HG02943 (cell line): Measurements from ENCODE around the gene CEP72.

ENCODE experiments used
- ATAC-seq: cut with Tn5 transposase; IDR thresholded peaks from one replicate; pipeline ENCODE4 v1.9.1; 2021; ENCODE audit warnings: mild to moderate bottlenecking, low read depth, moderate library complexity; ENCODE audit not compliant: unreplicated experiment

The CEP72 gene

DNA sequence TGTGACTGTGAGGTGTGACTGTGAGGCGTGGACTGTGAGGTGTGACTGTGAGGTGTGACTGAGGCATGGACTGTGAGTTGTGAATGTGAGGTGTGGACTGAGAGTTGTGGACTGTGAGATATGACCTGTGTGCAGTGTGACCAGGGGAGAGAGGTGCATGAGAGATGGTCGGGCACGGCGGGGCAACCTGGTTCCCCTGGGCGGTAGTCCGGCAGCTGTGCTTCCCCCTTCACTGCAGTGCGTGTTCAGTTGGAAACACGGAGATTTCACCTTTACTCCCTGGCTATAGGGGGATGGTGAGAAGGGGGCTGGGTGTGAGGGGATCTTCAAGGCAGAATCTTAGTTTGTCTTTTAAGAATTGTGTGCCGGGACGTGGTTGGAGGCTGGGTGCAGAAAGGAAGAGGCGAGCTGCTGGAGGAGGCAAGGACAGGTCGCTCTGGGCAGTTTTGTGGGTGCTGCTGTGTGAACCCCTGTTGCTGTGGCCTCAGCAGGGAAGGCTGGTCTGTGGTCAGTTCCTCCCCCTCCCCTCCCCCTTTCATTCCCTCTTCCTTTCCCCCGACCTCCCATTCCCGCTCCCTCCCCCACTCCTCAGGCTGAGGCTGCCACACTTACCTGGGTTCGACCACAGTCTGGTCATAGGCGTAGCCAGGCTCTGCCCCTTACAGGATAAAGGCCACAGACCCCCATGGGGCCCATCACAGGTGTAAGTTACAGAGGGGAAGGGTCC, 39.3 kb downstream of the CEP72 start:
- no peak for ATAC-seq

DNA sequence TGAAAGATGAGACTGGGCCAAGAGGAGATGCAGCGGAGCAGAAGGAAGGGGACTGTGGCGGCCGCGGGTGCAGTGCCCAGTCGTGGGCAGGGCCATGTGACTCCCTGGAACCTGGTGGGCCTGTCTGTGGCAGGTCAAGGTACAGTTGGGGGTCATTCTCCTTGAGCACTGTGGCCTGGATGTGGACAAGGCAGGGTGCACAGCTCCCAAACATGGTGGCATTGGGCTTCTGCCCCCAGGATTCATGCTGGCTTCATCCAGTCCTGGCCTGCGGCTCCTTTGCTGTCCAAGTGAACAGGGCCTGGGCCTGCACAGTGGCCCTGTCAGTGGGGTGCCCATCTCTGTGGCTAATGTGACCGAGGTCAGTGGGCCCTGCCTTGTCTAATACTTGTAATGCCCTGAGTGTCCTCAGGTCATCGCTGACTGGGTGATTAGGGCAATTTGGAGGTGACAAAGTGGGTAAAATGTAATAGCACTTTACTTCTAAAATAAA, 39.9 kb downstream of the CEP72 start:
- ATAC-seq, result no peak

DNA sequence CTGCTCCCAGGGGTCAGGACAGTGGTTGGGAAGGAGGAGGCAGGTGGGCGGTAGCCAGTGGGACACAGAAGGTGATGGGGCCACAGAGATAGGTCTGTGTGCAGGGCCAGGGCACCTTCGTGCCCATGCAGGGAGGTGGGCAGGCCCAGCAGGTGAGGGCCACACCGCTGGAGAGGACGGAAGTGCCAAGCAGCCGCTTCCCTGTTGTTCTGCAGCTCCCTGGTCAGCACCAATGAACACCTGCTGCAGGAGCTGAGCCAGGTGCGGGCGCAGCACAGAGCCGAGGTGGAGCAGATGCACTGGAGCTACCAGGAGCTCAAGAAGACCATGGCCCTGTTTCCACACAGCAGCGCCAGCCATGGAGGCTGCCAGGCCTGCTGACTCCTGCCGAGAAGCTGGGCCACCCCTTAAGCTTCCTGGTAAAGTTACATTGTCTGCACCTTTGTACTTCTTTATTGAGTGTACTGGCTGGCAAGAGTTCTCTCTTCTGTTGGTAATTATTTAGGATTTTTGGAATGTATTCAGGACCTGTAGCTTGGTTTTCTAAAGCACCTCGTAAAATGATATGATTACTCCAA, 40.7 kb downstream of the CEP72 start:
- no peak for ATAC-seq

DNA sequence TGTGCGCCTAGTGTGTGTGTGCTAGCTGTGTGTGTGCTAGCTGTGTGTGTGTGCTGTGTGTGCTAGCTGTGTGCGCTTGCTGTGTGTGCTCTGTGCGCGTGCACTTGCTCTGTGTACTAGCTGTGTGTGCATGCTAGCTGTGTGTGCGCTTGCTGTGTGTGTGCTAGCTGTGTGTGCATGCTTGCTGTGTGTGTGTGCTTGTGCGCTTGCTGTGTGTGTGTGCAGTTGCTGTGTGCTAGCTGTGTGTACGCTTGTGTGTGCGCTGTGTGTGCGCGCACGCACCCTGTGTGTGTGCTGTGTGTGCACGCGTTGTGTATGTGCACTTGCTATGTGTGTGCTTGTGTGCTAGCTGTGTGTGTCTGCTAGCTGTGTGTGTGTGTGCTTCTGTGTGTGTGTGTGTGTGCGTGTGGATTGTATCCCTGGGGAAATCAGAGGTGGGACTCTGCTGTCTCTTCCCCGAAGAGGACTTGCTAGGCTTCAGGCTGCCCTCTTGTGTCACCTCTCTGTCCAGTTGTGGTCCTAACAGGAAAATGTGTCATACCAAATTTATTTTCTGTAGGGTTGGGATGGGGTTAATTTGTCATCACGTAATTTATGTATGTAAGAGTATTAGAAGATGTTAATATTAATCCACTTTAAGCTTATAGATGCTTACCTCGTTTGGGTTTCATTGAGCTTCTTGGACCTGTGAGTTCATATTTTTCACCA, 42.1 kb downstream of the CEP72 start:
- ATAC-seq, result no peak

DNA sequence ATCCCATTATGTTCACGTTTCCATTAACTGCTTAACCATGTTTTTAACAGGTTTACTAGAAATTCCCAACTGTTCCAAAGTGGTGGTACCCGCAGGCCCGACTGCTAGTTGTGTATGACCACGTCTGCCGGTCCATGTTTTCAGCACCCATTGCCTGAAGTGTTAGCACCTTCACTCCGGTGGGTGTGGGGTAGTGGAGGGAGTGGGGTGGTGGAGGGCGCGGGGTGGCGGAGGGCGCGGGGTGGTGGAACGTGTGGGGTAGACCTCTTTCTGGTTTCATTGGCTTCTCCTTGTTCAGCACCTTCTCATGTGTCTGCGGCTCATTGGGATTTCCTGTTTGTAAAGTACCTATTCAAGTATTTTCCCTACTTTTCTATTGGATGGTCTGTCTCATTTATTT, 43.3 kb downstream of the CEP72 start:
- no peak for ATAC-seq

DNA sequence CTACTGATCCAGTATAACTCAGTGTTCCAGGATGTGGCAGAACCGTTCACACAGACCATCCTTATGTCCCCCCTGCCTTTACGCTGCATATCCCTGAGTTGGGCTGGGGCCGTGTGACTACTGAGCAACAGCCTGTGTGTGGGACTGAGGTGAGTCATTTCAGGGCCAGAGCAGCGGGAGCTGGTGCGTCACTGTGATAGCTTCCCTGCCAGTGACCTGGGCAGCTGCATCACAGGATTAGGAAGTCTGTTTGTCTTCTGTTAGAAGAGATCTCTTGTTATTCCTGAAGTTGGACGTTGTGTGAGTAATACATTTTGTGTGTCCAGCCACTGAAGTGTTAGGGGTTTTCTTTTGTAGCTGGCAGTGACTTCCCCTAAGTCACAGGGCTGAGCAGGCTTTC, 45.4 kb downstream of the CEP72 start:
- no peak for ATAC-seq

DNA sequence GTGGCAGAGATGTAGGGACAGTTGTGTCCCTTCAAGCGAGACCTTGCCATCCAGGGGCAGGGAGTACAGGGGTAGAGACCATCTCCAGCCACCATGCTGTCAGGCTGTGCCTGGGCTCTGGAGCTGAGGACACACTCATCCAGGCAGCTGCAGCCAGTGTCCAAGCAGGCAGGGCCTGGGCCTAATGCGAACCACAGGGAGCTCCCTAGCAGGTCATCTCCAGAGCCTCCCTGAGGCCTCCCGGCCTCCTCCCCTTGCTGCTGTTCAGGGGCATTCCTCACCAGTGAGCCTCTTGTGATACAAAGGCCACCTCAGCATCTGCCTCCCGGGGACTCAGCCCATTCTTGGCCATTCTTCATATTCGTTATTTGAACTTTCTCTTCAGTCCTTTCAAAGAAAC, 46.0 kb downstream of the CEP72 start:
- no peak for ATAC-seq

DNA sequence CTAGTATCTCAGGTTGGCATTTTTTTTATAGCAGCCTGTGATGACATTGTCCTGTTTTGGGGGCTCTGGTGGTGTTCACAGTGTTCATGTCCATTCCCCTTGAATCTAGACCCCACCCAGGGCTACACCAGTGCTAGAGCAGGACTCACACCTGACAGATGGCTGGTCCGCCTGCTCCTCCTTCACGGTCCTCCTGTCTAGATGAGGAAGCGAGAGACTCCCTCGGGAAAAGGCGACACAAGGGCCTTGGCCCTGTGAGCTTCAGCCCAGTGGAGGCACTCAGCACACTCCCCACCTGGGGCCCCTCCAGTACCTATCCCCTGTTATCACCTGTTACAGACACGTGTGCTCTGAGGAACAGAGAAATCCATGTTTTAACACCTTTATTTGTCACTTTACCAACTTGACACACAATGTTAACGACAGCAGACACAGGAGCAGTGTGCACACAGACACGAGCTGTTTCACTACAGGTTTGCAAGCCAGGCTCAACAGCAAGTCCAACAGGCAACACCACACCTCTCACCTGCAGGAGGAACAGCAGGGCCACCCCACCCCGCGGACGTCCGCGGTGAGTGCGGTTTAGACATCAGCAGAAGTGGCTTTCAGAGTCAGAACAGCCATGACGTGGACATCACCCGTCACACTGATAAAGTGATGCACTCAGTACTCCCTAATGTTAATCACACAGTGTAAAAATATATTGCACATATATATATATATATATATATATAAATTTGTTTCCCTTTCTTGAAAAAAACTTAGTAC, 47.5 kb downstream of the CEP72 start:
- ATAC-seq, result no peak

DNA sequence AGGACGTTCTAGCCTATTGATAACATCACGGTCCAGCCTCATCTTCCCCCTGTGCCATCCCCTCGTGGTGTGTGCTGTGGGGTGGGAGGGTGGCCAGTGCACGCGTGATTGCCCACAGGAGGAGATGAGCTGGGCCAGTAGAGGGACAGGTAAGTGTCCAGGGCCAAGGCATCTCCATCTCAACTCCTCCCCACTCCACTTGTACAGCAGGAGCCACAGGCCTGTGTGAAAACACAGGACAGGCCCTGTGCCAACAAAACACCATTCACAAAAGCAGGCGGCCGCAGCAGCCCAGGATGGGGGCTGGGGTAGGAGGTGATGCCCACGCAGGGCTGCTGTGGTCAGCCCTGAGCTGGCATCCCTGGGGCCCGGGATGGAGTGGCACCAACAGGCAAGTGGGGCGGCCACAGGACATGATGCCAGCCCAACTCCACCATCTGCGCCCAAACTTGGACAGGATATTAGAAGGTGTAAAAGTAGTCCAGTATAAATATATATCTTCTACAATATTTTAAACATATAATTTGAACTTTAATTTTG, 48.4 kb downstream of the CEP72 start:
- ATAC-seq, result no peak

DNA sequence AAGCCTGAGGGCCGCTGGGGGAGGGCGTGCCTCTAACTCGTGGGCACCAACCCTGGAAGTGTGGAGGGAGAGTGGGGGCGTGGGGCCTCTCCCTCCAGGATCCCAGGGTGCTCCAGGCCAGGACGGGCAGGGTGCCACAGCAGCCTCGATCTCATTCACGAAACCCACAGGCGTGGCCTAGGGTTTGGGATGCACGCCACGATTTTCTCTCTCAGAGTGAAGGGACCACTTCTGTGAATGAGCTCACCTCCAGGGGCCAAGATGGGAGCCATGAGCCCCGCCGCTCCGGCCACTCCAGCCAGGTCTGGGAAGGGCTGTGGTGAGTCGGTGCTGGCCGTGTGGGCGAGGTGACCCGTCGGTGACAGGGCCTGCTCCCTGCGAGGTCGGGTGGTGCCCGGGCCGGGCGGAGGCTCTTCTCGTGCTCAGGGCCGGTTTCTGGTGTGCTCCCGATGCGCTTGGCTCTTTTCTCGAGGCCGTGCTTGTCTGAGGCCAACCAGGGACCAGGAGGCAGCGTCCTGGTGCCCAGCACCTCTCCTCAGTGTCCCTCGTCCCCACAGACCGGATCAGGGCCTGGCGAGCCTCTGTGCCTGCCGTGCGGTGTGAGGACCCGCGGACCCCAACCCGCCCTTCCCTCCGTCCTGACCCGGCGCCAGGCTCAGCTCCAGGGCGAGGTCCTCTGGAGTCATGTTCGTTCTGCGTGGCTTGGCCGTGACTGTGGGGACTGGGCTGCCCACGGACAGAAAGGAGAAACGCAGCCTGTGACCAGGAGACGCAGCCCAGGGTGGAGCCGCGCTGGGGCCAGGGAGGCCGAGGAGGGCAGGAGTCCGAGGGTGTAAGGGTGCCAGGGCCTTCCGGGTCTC, 50.0 kb downstream of the CEP72 start:
- no peak for ATAC-seq

DNA sequence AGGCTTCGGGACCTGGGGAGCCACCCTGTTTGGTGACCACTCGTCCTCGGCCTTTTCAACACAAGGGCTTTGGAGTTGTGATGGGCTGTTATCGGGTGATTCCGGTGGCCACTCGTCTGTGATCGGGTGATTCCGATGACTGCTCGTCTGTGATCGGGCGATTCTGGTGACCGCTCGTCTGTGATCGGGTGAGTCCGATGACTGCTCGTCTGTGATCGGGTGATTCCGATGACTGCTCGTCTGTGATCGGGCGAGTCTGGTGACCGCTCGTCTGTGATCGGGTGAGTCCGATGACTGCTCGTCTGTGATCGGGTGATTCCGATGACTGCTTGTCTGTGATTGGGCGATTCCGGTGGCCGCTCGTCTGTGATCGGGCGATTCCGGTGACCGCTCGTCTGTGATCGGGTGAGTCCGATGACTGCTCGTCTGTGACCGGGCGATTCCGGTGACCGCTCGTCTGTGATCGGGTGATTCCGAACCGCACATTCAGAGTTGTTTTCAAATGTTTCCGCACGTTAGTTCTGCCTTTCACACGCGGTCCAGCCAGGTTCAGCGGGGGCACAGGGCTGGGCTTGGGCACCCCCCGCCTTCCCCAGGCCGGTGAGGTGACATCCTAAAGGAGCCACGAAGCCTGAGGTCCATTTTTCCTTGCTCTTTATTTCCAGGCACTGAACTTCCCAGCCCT, 50.8 kb downstream of the CEP72 start:
- no peak for ATAC-seq

DNA sequence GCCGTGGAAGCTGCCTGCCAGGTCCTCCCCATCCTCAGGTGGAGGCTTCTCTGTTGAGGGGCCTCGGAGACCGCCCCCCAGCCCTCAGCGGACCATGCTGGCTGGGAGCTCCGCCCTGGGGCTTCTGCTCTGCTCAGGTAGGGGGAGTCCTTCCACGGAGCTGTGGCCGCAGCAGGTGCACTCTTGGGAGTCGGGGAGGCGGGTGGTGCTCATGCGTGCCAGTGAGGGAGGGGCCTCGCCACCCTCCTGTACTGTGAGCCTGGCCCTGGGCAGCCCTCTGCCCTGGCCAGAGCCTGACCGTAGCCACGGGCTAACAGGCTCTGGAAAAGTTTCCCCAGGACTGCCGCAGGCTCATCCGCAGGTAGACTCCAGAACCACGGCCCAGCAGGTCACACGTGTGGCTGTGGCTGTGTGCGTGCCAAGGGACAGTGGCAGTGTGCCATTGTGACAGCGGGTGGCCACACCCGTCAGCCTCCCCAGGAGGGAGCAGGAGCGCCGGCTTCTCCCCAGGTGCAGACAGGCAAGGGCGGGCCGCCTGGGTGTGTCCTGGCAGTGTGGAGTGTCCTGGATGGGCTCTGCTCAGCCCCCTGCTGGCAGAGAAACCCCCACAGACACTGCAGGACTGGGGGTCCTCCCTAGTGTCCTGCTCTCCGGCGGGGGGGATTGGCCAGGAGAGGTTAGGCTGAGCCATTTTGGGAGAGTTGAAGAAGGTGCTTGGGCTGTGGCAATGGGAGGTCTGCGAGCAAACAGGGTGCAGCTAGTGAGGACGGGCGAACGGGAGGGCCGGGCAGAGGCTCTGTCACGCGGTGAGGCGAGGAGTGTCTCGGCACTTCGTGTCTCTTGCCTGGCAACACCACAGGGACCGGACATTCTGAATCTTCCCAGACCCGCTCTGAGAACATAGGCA, 51.5 kb downstream of the CEP72 start:
- no peak for ATAC-seq

DNA sequence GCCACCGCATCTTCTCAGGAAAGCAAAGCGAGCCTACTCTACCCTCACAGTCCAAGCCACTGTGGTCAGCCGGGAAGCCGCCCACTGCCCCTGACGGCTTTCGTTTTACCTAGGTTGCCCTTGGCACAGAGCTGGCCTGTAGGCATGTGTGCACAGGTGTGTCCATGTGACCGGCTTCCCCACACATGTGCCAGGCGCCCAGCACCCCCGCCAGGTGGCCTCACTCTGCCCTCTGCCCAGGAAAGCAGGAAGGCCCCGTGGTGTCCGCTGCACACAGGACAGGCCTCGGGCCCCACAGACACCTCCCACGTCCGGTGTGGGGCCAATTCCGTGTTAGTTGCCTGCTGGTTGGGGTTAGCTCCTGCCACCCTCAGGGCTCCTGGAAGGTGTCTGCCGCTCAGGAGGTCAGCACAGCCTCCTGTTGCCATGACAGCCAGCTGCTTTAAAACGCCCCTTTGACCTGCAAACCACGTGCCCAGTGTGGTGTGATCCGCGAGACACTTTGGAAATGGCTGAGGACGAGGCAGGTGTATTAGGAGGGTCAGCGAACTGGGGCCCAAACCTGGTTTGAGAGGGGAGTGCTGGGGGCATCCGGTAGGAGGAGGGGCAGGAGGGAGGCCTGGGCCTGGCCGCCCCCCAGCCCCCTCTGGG, 52.3 kb downstream of the CEP72 start:
- ATAC-seq, result no peak

DNA sequence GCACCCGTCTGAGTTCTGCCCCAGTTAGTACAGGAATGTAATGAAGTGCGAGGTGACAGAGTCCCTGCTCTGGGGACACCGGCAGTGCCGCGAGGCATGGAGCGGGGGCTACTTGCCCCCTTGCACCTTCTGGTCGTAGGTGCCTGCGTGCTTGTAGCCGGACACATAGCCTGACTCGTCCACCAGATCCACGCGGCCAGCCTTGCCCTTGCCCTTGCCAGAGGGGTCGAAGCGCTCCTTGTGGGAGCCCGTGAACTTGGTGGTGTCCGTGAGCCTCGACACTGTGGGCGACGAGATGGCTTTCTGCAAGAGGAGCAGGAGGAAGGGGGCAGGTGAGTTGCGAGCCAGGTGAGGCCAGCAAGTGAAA, 52.8 kb downstream of the CEP72 start:
- ATAC-seq, result no peak

DNA sequence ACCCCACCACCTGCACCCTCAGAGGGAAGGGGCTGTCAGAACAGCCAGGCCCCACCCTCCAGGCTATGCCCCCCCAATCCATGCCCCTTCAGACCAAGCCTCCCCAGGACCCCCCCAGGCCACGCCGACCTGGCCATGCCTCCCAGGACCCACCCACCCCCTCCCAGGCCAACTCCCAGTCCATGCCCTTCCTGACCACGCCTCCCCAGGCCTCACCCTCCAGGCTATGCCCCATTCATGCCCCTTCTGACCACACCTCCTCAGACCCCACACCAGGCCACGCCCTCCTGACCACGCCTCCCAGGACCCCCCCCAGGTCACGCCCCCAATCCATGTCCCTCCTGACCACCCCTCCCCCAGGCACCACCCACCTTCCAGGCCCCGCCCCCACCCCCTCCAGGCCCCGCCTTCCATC, 53.4 kb downstream of the CEP72 start:
- no peak for ATAC-seq

DNA sequence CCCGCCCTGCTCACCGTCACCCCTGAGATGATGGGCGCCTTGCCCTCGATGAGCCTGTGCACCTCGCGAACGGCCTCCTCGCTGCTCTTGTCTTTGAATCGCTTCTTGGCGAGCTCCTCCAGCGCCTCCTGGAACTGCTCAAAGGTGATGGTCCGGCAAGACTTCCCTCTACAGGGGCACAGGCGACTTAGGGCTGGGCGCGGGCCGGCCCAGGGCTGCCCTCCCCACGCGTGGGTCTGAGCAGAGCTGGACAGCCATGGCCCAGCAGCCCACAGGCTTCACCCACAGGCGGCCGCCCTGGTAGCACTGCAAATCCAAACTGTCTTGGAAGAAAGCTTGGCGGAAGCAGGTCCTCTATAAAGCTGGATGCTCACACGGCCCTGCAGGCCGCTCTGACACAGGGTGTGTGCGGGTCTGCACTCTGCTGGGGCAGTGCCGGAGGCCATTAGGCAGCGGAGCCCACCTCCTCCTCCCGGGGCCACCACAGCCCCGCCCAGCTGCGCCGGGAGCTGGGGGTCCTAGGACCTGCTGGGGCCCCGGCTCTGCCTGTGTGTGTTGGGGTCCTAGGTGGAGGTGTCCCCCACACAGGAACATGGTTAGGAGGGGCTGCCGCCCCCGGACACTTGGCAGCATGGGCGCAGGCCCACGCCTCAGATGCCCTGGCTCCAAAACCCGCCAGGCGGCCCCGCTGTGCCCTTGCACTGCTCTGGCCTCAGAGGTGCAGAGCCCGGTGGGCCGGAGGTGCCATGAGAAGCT, 54.0 kb downstream of the CEP72 start:
- ATAC-seq, result no peak

DNA sequence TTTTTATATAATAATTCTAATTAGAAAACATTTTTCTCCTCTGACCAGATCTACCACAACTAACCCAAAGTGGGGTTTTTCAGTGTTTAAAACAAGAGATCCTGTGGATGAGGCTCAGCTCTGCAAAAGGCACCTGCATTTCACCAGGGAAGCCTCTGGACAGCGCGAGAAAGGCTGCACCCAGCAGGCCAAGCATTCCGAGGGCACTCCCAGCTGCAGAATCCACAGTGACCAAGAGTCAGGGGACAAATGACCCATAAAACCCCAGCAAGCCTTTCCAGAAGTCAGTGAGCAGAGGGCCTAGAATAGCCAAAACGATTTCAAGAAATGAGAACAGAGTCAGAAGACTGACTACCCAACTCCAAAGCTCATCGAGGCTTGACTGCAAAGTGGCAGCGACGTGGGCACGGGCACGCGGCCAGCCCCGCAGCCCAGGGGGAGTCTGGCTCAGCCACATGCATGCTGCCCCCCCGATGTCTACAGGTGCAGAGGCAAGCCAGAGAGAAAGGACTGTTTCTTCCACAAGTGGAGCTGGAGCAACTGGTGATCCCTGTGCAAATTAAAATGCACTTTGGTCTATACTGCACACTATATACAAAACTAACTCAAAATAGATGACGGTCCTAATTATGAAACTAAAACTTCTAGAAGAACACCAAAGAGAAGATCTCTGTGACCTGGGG, 54.8 kb downstream of the CEP72 start:
- ATAC-seq, result no peak
